OCI-LY1 (cell line): Measurements from ENCODE around the gene IL36B.

Experiments used
- EZH2 ChIP-seq: fragments of 200-600 bp; sonication (generic), shearing (Covaris generic); IDR thresholded peaks from 2 replicates; pipeline ENCODE4 v1.8.0; 2017; ENCODE audit warnings: borderline replicate concordance, mixed run types, mild to moderate bottlenecking, antibody characterized with exemption, low read length, moderate library complexity, mixed read lengths
- TF ChIP-seq, protein P1 (sequence below): fragments of 200-600 bp; sonication (generic), shearing (Covaris generic); IDR thresholded peaks from 2 replicates; pipeline ENCODE4 v1.5.1; 2017; ENCODE audit warnings: mild to moderate bottlenecking, antibody characterized with exemption, low read length, moderate library complexity, mixed read lengths

DNA sequence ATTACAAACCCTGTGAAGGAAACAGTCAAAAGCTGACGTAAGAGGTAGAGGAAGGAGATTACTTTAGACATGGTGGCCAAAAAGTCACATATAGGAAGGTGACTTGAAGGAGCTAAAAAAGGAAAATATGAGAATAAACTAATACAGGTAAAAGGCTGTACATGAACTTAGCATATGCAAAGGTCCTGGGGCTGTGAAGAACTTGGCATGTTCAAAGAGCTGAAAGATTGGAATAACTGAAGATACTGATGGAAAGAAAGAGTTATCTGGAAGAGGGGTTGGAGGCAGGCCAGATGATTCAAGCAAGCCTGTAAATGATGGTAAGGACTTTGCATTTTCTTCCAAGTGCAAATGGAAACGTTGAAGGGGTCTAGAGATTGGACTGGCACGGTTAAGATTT is 34.2 kb downstream of the IL36B start:
- TF ChIP-seq EZH2, result no peak
- TF ChIP-seq, protein P1, sequence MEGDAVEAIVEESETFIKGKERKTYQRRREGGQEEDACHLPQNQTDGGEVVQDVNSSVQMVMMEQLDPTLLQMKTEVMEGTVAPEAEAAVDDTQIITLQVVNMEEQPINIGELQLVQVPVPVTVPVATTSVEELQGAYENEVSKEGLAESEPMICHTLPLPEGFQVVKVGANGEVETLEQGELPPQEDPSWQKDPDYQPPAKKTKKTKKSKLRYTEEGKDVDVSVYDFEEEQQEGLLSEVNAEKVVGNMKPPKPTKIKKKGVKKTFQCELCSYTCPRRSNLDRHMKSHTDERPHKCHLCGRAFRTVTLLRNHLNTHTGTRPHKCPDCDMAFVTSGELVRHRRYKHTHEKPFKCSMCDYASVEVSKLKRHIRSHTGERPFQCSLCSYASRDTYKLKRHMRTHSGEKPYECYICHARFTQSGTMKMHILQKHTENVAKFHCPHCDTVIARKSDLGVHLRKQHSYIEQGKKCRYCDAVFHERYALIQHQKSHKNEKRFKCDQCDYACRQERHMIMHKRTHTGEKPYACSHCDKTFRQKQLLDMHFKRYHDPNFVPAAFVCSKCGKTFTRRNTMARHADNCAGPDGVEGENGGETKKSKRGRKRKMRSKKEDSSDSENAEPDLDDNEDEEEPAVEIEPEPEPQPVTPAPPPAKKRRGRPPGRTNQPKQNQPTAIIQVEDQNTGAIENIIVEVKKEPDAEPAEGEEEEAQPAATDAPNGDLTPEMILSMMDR, result no peak
